H9 (cell line): Measurements from ENCODE around the gene USP13. TPM values are rescaled to one million over a fixed set of nuclear protein-coding genes. Genes with fewer than 3 reads are reported as not detected.

Experiments
- DNase-seq: peaks from one replicate; pipeline ENCODE4 v3.0.0-alpha.2; 2017
- H2AFZ ChIP-seq: one replicate; pipeline ENCODE4 v1.6.1; 2013; ENCODE audit warnings: mild to moderate bottlenecking, low read length, control low read depth, moderate library complexity
- H2AK5ac ChIP-seq: 2 replicates; pipeline ENCODE4 v1.6.1; 2013; ENCODE audit warnings: low read length, control low read depth, mixed read lengths; ENCODE audit not compliant: insufficient read length
- H2BK120ac ChIP-seq: one replicate; pipeline ENCODE4 v1.6.1; 2013; ENCODE audit warnings: low read depth, mild to moderate bottlenecking, low read length, control low read depth, inconsistent platforms; ENCODE audit not compliant: poor library complexity, severe bottlenecking
- H2BK12ac ChIP-seq: 2 replicates; pipeline ENCODE4 v1.6.1; 2013; ENCODE audit warnings: low read length, control low read depth, mixed read lengths, low read depth; ENCODE audit not compliant: insufficient read length
- H2BK15ac ChIP-seq: 2 replicates; pipeline ENCODE4 v1.6.1; 2013; ENCODE audit warnings: low read depth, low read length, control low read depth
- H2BK20ac ChIP-seq: one replicate; pipeline ENCODE4 v1.6.1; 2013; ENCODE audit warnings: low read depth, mild to moderate bottlenecking, low read length, control low read depth, inconsistent platforms; ENCODE audit not compliant: poor library complexity, severe bottlenecking
- H2BK5ac ChIP-seq: 2 replicates; pipeline ENCODE4 v1.6.1; 2013; ENCODE audit warnings: low read length, control low read depth, mixed read lengths; ENCODE audit not compliant: insufficient read length
- H3K14ac ChIP-seq: 2 replicates; pipeline ENCODE4 v1.6.1; 2013; ENCODE audit warnings: low read length, control low read depth; ENCODE audit not compliant: insufficient read depth
- H3K18ac ChIP-seq: 2 replicates; pipeline ENCODE4 v1.6.1; 2013; ENCODE audit warnings: low read depth, mild to moderate bottlenecking, mixed read lengths, low read length, control low read depth; ENCODE audit not compliant: insufficient read length
- H3K23ac ChIP-seq: 2 replicates; pipeline ENCODE4 v1.6.1; 2013; ENCODE audit warnings: low read length, control low read depth, mixed read lengths, low read depth; ENCODE audit not compliant: insufficient read length
- H3K23me2 ChIP-seq: 2 replicates; pipeline ENCODE4 v1.6.1; 2013; ENCODE audit warnings: low read depth, mild to moderate bottlenecking, mixed read lengths, low read length, control low read depth; ENCODE audit not compliant: insufficient read length, poor library complexity, severe bottlenecking
- H3K27ac ChIP-seq: 2 replicates; pipeline ENCODE4 v1.5.1; 2013; ENCODE audit warnings: low read length, control low read depth, mixed read lengths, low read depth; ENCODE audit not compliant: insufficient read length
- H3K27me3 ChIP-seq: 2 replicates; pipeline ENCODE4 v1.6.1; 2013; ENCODE audit warnings: low read length, control low read depth, inconsistent platforms; ENCODE audit not compliant: insufficient read depth
- H3K4ac ChIP-seq: 2 replicates; pipeline ENCODE4 v1.6.1; 2013; ENCODE audit warnings: low read depth, mild to moderate bottlenecking, control low read depth, inconsistent platforms, low read length, moderate library complexity
- H3K4me1 ChIP-seq: 2 replicates; pipeline ENCODE4 v1.6.1; 2013; ENCODE audit warnings: low read length, control low read depth, inconsistent platforms; ENCODE audit not compliant: insufficient read depth
- H3K4me2 ChIP-seq: 2 replicates; pipeline ENCODE4 v1.6.1; 2013; ENCODE audit warnings: low read length, control low read depth, mixed read lengths; ENCODE audit not compliant: insufficient read length, insufficient read depth
- H3K56ac ChIP-seq: 2 replicates; pipeline ENCODE4 v1.6.1; 2013; ENCODE audit warnings: low read depth, mild to moderate bottlenecking, mixed read lengths, low read length, control low read depth; ENCODE audit not compliant: insufficient read length
- H3K79me1 ChIP-seq: 2 replicates; pipeline ENCODE4 v1.6.1; 2013; ENCODE audit warnings: low read depth, mild to moderate bottlenecking, moderate library complexity, low read length, control low read depth, inconsistent platforms; ENCODE audit not compliant: insufficient read depth, poor library complexity, severe bottlenecking
- H3K79me2 ChIP-seq: 2 replicates; pipeline ENCODE4 v1.6.1; 2013; ENCODE audit warnings: low read length, control low read depth, inconsistent platforms; ENCODE audit not compliant: insufficient read depth
- H3K9ac ChIP-seq: 2 replicates; pipeline ENCODE4 v1.6.1; 2013; ENCODE audit warnings: low read length, control low read depth, mixed read lengths; ENCODE audit not compliant: insufficient read length; ENCODE audit errors: extremely low read depth
- H3K9me3 ChIP-seq: one replicate; pipeline ENCODE4 v1.6.1; 2013; ENCODE audit warnings: low read depth, low read length, inconsistent platforms; ENCODE audit not compliant: control insufficient read depth
- H3T11ph ChIP-seq: one replicate; pipeline ENCODE4 v1.6.1; 2013; ENCODE audit warnings: mild to moderate bottlenecking, low read length, control low read depth, inconsistent platforms
- H4K20me1 ChIP-seq: one replicate; pipeline ENCODE4 v1.6.1; 2013; ENCODE audit not compliant: control insufficient read depth, insufficient read length, insufficient read depth
- H4K5ac ChIP-seq: 2 replicates; pipeline ENCODE4 v1.6.1; 2013; ENCODE audit warnings: low read depth, mild to moderate bottlenecking, mixed read lengths, low read length, control low read depth; ENCODE audit not compliant: insufficient read length
- H4K8ac ChIP-seq: replicated peaks from 2 replicates; pipeline ENCODE4 v1.6.1; 2013; ENCODE audit warnings: low read length, control low read depth, mixed read lengths, low read depth; ENCODE audit not compliant: insufficient read length
- H4K91ac ChIP-seq: 2 replicates; pipeline ENCODE4 v1.6.1; 2013; ENCODE audit warnings: low read depth, mild to moderate bottlenecking, moderate library complexity, mixed read lengths, low read length, control low read depth; ENCODE audit not compliant: insufficient read length
- H3K27ac Mint-ChIP-seq, 3 experiments: 2 replicates in 2 of 3; 3 replicates in 1 of 3; pipeline ENCODE4 v1.8.0; 2020 to 2021; ENCODE audit warnings: mixed read lengths in 3 of 3, mild to moderate bottlenecking in 1 of 3, moderate library complexity in 1 of 3
- H3K27me3 Mint-ChIP-seq: 2 replicates; pipeline ENCODE4 v1.8.0; 2021; ENCODE audit warnings: low read depth, mild to moderate bottlenecking, moderate library complexity, mixed read lengths
- H3K36me3 Mint-ChIP-seq, 3 experiments: 2 replicates in 2 of 3; 3 replicates in 1 of 3; pipeline ENCODE4 v1.8.0; 2020 to 2021; ENCODE audit warnings: low read depth in 3 of 3, mixed read lengths in 3 of 3; ENCODE audit not compliant: insufficient read depth in 1 of 3
- H3K4me1 Mint-ChIP-seq, 2 experiments: 2 replicates each; pipeline ENCODE4 v1.8.0; 2020; ENCODE audit warnings: mixed read lengths in 2 of 2
- H3K4me3 Mint-ChIP-seq, 2 experiments: 2 replicates in 1 of 2; 3 replicates in 1 of 2; pipeline ENCODE4 v1.8.0; 2020 to 2021; ENCODE audit warnings: mild to moderate bottlenecking in 2 of 2, mixed read lengths in 2 of 2, moderate library complexity in 1 of 2
- H3K9me3 Mint-ChIP-seq, 2 experiments: 2 replicates in 1 of 2; 3 replicates in 1 of 2; pipeline ENCODE4 v1.8.0; 2020; ENCODE audit warnings: mild to moderate bottlenecking in 2 of 2, mixed read lengths in 2 of 2, moderate library complexity in 1 of 2
- CTCF ChIP-seq: fragments of 200-600 bp; sonication (generic); conservative IDR thresholded peaks from 3 replicates; pipeline ENCODE4 v1.8.0; 2021; ENCODE audit warnings: antibody characterized with exemption, mild to moderate bottlenecking
- WGBS: extraction: QIAGEN DNeasy Blood & Tissue Kit; methylation state at CpG from one replicate; pipeline ENCODE4 v1.1.7; 2013; ENCODE audit warnings: missing lambda C conversion rate, low lambda C conversion rate, mixed read lengths; ENCODE audit not compliant: insufficient read length; ENCODE audit errors: extremely low coverage; 5-methylcytosine and 5-hydroxymethylcytosine counted together
- total RNA-seq: library from RNA; stranded (reverse); gene quantifications from 2 replicates; pipeline ENCODE4 v1.2.1, GENCODE V29; 2021

USP13 gene
- total RNA-seq, 1 experiment from 2014 or later: 26.7 TPM

GRCh38 chr3:179788996-179789395 is 136.2 kb downstream of the USP13 start:
- WGBS: no CpG with 5 or more reads among the region's 1 CpG
- no peak overlapping the region for H3K27ac Mint-ChIP-seq

More at GRCh38 chr3:179788996-179789395, 136.2 kb downstream of the USP13 start:
- Mint-ChIP-seq H3K27me3 (no peaks in the 10 kb centered on the region), H3K9me3 (peaks cover 0 to 4% of the 10 kb centered on the region in 2 experiments; a peak in 1 of 5 replicates), H3K36me3 (peaks cover 2 to 14% (median 12%) of the 10 kb centered on the region in 3 experiments; a peak in 6 of 7 replicates), H3K4me3 (no peak overlapping the region), H3K4me1 (no peaks in the 10 kb centered on the region)
- H3K27me3 ChIP-seq: no peaks in the 10 kb centered on the region
- no peaks in the 10 kb centered on the region for H3K9me3 ChIP-seq
- no peak overlapping the region for H2BK20ac ChIP-seq
- no peak overlapping the region for H4K8ac ChIP-seq
- no peak overlapping the region for H3K23ac ChIP-seq
- H4K5ac ChIP-seq: no peak overlapping the region
- H3K79me1 ChIP-seq: no peaks in the 10 kb centered on the region
- H4K91ac ChIP-seq: no peak overlapping the region
- H3K4me2 ChIP-seq: no peak overlapping the region
- no peak overlapping the region for H3K9ac ChIP-seq
- no peaks in the 10 kb centered on the region for H4K20me1 ChIP-seq
- no peak overlapping the region for H3K4ac ChIP-seq
- DNase-seq: no peak
- no peak overlapping the region for H3T11ph ChIP-seq
- no peaks in the 10 kb centered on the region for H3K23me2 ChIP-seq
- no peak overlapping the region for H2BK5ac ChIP-seq
- H3K18ac ChIP-seq: no peak overlapping the region
- H2BK120ac ChIP-seq: no peak overlapping the region
- H2BK12ac ChIP-seq: no peak overlapping the region
- no peak overlapping the region for H2BK15ac ChIP-seq
- no peak overlapping the region for H2AK5ac ChIP-seq
- H3K27ac ChIP-seq: no peak overlapping the region
- H3K56ac ChIP-seq: no peak overlapping the region
- no peak overlapping the region for H2AFZ ChIP-seq
- no peak overlapping the region for H3K14ac ChIP-seq
- H3K4me1 ChIP-seq: no peaks in the 10 kb centered on the region
- TF ChIP-seq CTCF: no peak
- H3K79me2 ChIP-seq: no peaks in the 10 kb centered on the region
